Mesendoderm (in vitro differentiated cells): ENCODE results near the gene TREML2. TPM values are rescaled to one million over a fixed set of nuclear protein-coding genes. Genes with fewer than 3 reads are reported as not detected.
"Not testable (repeated sequence)": the region's sequence is repeated elsewhere in the genome, so short reads cannot be mapped to it uniquely, and the experiment has no call there.

ENCODE experiments used
- DNase-seq: peaks from one replicate; pipeline ENCODE4 v3.0.0; 2013
- H2AK5ac ChIP-seq: 2 replicates; pipeline ENCODE4 v1.6.1; 2013; ENCODE audit warnings: low read length, inconsistent platforms
- H2BK120ac ChIP-seq: 2 replicates; pipeline ENCODE4 v1.6.1; 2013; ENCODE audit warnings: low read depth, mild to moderate bottlenecking, low read length, moderate library complexity, mixed read lengths
- H2BK15ac ChIP-seq: replicated peaks from 2 replicates; pipeline ENCODE4 v1.6.1; 2013; ENCODE audit warnings: low read depth, mild to moderate bottlenecking, moderate library complexity
- H2BK5ac ChIP-seq: 2 replicates; pipeline ENCODE4 v1.6.1; 2013; ENCODE audit warnings: low read length, inconsistent platforms
- H3K18ac ChIP-seq: 2 replicates; pipeline ENCODE4 v1.6.1; 2013; ENCODE audit warnings: mild to moderate bottlenecking, low read length, mixed read lengths
- H3K23ac ChIP-seq: one replicate; pipeline ENCODE4 v1.6.1; 2013; ENCODE audit warnings: low read length
- H3K27ac ChIP-seq: 2 replicates; pipeline ENCODE4 v1.5.1; 2013; ENCODE audit warnings: low read depth, mild to moderate bottlenecking, inconsistent platforms, low read length, moderate library complexity
- H3K27me3 ChIP-seq: 2 replicates; pipeline ENCODE4 v1.6.1; 2013; ENCODE audit warnings: low read length, control low read depth, mild to moderate bottlenecking, inconsistent platforms; ENCODE audit not compliant: insufficient read depth, poor library complexity
- H3K36me3 ChIP-seq: 2 replicates; pipeline ENCODE4 v1.6.1; 2013; ENCODE audit warnings: low read length, inconsistent platforms; ENCODE audit not compliant: control insufficient read depth, insufficient read depth
- H3K4ac ChIP-seq: one replicate; pipeline ENCODE4 v1.6.1; 2013; ENCODE audit warnings: low read depth, mild to moderate bottlenecking, low read length, moderate library complexity
- H3K4me1 ChIP-seq: 2 replicates; pipeline ENCODE4 v1.6.1; 2013; ENCODE audit warnings: low read depth, low read length, inconsistent platforms; ENCODE audit not compliant: control insufficient read depth
- H3K4me2 ChIP-seq: 2 replicates; pipeline ENCODE4 v1.6.1; 2013; ENCODE audit warnings: low read length
- H3K4me3 ChIP-seq: 2 replicates; pipeline ENCODE4 v1.5.1; 2013; ENCODE audit warnings: mild to moderate bottlenecking, low read length
- H3K56ac ChIP-seq: one replicate; pipeline ENCODE4 v1.6.1; 2013; ENCODE audit warnings: low read length
- H3K79me1 ChIP-seq: 2 replicates; pipeline ENCODE4 v1.6.1; 2013; ENCODE audit warnings: low read length, inconsistent platforms
- H3K79me2 ChIP-seq: 2 replicates; pipeline ENCODE4 v1.6.1; 2013; ENCODE audit warnings: mild to moderate bottlenecking, low read length; ENCODE audit not compliant: control insufficient read depth, insufficient read depth
- H3K9ac ChIP-seq: 2 replicates; pipeline ENCODE4 v1.6.1; 2013; ENCODE audit warnings: low read length, inconsistent platforms
- H4K5ac ChIP-seq: one replicate; pipeline ENCODE4 v1.6.1; 2013; ENCODE audit warnings: low read length
- H4K8ac ChIP-seq: one replicate; pipeline ENCODE4 v1.6.1; 2013; ENCODE audit warnings: low read depth, mild to moderate bottlenecking, control low read depth, low read length, moderate library complexity
- WGBS: extraction: QIAGEN DNeasy Blood & Tissue Kit; methylation state at CpG from one replicate; pipeline ENCODE4 v1.1.7; 2013; ENCODE audit warnings: low lambda C conversion rate, missing lambda C conversion rate; ENCODE audit not compliant: insufficient coverage; ENCODE audit errors: extremely low coverage; 5-methylcytosine and 5-hydroxymethylcytosine counted together
- polyA plus RNA-seq, 2 experiments: library from polyadenylated mRNA; stranded (reverse); fragments of 200-250 nt; gene quantifications; one replicate each; pipeline ENCODE4 v1.2.3, GENCODE V29; 2013

Gene TREML2, protein sequence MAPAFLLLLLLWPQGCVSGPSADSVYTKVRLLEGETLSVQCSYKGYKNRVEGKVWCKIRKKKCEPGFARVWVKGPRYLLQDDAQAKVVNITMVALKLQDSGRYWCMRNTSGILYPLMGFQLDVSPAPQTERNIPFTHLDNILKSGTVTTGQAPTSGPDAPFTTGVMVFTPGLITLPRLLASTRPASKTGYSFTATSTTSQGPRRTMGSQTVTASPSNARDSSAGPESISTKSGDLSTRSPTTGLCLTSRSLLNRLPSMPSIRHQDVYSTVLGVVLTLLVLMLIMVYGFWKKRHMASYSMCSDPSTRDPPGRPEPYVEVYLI
- polyA plus RNA-seq (2013, experiment 1 of 2), result 0.48 TPM
- polyA plus RNA-seq (2013, experiment 2 of 2), result 0.46 TPM

DNA sequence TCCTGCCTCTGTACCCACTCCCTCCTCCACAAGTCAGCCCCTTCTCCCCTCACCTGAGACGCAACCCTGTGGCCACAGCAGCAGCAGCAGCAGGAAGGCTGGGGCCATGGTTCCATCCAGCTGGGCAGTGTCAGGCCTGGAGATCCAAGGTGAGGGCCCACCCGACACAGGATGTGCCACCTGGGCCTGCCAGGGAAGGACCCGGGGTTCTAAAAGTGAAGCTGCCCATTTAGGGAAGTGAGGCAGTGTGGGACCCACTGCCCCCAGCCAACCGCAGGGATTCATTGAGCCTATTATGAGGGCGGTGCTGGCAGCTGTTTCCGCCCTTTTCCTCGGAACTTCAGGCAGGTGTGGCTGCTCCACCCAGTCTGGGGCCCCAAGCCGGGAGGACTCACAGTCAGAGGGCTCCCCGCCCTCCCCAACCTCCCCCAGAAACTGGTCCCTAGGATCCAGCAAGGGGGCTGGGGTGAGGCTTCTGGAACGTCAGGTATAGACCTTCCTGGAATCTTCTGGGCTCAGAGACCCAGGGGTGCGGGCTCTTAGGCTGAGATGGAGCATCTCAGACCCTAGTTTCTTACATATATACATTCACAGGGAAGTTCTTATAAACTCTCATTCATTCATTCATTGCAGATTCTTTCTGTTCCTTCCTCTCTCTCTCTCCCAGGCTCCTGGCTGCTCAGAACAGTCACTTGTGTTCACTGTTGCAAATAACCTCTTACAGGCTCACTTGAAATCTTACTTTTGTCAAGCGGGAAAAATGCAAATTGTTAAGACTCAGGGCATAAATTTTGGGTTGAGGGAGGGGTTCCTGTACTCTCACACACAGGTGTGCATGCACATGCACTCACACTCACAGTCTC is at the start of gene TREML2:
TREML2 (minus strand) TSS at position 249 of the 863 bp plus-strand sequence; CDS start at position 108, 141 bp downstream.
- H3K27me3 ChIP-seq, result no peaks in the 10 kb centered on the region
- H3K9ac ChIP-seq, result no peak within 1 kb of the TSS
- H3K79me1 ChIP-seq, result no peaks in the 10 kb centered on the region
- H3K56ac ChIP-seq, result peak within 1 kb of the TSS; percentile 22
- no peak within 1 kb of the TSS for H3K18ac ChIP-seq
- WGBS, result no CpG with 5 or more reads among the region's 12 CpGs
- no peaks in the 10 kb centered on the region for H3K36me3 ChIP-seq
- H3K79me2 ChIP-seq, result no peaks in the 10 kb centered on the region
- no peak within 1 kb of the TSS for H2AK5ac ChIP-seq
- H4K5ac ChIP-seq, result no peak within 1 kb of the TSS
- no peak within 1 kb of the TSS for H2BK120ac ChIP-seq
- no peak for DNase-seq
- H3K23ac ChIP-seq, result no peak within 1 kb of the TSS
- no peak within 1 kb of the TSS for H3K4ac ChIP-seq
- H2BK15ac ChIP-seq, result no peak within 1 kb of the TSS
- H3K4me2 ChIP-seq, result no peak within 1 kb of the TSS
- H3K27ac ChIP-seq, result no peak within 1 kb of the TSS
- H4K8ac ChIP-seq, result no peak within 1 kb of the TSS
- H3K4me1 ChIP-seq, result peaks cover 7% of the 10 kb centered on the region
- no peak within 1 kb of the TSS for H3K4me3 ChIP-seq
- H2BK5ac ChIP-seq, result no peak within 1 kb of the TSS

DNA sequence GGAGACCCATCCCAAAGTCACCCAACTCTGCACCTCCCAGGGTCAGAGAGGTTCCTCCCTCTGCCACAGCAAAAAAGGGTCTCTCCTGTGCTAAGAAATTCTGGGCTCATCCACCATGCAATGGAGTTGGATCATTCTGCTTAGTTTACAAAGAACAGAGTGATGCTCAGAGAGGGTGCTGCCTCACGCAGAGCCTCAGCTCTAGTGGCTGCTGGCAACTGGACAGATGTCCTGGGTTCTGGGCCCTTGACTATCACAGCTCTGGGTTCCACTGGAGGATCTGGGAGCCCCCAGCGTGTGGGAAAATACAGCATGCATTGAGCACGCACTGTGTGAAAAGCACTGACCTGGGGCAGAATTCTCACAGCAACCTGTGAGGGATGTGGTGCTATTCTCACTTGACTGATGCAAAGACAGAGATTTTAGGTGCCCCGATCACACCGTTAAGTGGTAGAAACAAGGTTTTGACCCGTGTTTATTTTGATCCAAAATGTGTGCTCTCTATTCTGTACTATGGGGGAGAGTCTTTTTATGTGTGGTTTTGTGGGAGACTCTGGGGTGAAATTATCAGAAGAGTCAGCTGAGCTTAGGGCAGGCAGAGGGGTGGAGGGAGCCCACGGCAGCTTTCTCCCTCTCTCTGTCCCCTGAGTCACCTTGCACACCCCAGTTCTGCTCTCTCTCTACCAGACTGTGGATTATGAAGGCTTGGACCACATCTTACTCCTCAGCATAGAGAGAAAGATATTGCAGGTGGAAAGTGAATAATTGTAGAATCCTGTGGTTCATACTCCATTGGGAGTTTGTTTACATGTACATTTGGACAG is 47.1 kb upstream of the TREML2 start:
- Histone ChIP-seq H3K4me3 (no peak overlapping the region), H3K18ac (no peak overlapping the region), H3K56ac (no peak overlapping the region), H3K9ac (no peak overlapping the region), H3K79me1 (no peaks in the 10 kb centered on the region), H4K5ac (no peak overlapping the region), H3K27ac (no peak overlapping the region), H3K36me3 (no peaks in the 10 kb centered on the region), H3K4ac (no peak overlapping the region), H3K4me2 (no peak overlapping the region), H3K79me2 (no peaks in the 10 kb centered on the region), H3K23ac (no peak overlapping the region), H2BK15ac (no peak overlapping the region), H3K27me3 (no peaks in the 10 kb centered on the region), H2BK5ac (no peak overlapping the region), H2AK5ac (no peak overlapping the region), H3K4me1 (no peaks in the 10 kb centered on the region), H2BK120ac (no peak overlapping the region), H4K8ac (no peak overlapping the region)
- DNase-seq, result no peak
- no CpG with 5 or more reads among the region's 7 CpGs for WGBS

DNA sequence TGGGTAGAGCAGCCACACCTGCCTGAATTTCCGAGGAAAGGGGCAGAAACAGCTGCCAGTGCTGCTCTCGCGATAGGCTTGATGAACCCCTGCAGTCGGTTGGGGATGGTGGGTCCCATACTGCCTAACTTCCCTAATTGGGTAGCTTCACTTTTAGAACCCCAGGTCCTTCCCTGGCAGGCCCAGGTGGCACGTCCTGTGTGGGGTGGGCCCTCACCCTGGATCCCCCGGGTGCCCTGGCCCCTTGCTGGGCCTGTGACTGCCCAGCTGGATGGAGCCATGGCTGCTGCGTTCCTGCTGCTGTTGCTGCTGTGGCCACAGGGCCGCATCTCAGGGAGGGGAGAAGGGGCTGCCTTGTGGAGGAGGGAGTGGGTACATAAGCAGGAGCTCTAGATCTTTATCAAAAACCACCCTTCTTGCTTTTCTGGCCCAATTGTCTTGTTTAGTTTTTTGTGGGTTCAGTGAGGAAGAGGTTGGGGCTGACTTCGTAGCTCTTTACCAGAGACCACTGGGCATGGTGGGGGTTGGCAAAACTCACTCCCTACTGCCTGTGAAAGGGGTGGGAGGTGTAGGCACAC is 46.4 kb upstream of the TREML2 start:
- no peaks in the 10 kb centered on the region for H3K79me1 ChIP-seq
- H3K79me2 ChIP-seq, result no peaks in the 10 kb centered on the region
- no peaks in the 10 kb centered on the region for H3K4me1 ChIP-seq
- H3K4ac ChIP-seq, result no peak overlapping the region
- no peak overlapping the region for H3K4me2 ChIP-seq
- no peak overlapping the region for H3K27ac ChIP-seq
- no peak overlapping the region for H2BK5ac ChIP-seq
- no peak for DNase-seq
- no peak overlapping the region for H3K23ac ChIP-seq
- H4K8ac ChIP-seq, result no peak overlapping the region
- H3K4me3 ChIP-seq, result no peak overlapping the region
- no peak overlapping the region for H2AK5ac ChIP-seq
- H4K5ac ChIP-seq, result no peak overlapping the region
- H3K18ac ChIP-seq, result no peak overlapping the region
- H2BK15ac ChIP-seq, result no peak overlapping the region
- H3K9ac ChIP-seq, result no peak overlapping the region
- no peak overlapping the region for H3K56ac ChIP-seq
- no peak overlapping the region for H2BK120ac ChIP-seq
- no peaks in the 10 kb centered on the region for H3K36me3 ChIP-seq
- H3K27me3 ChIP-seq, result no peaks in the 10 kb centered on the region
- WGBS, result no CpG with 5 or more reads among the region's 9 CpGs

DNA sequence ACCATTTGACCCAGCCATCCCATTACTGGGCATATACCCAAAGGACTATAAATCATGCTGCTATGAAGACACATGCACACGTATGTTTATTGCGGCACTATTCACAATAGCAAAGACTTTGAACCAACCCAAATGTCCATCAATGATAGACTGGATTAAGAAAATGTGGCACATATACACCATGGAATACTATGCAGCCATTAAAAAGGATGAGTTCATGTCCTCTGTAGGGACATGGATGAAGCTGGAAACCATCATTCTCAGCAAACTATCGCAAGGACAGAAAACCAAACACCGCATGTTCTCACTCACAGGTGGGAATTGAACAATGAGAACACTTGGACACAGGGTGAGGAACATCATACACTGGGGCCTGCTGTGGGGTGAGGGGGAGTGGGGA is 45.6 kb upstream of the TREML2 start:
- not testable (repeated sequence) for H3K79me2 ChIP-seq, H4K8ac ChIP-seq, H3K79me1 ChIP-seq, H3K56ac ChIP-seq, H3K18ac ChIP-seq, H2BK5ac ChIP-seq, H2BK120ac ChIP-seq, H3K23ac ChIP-seq, H3K4me1 ChIP-seq, H3K9ac ChIP-seq, H3K4me3 ChIP-seq, H3K4ac ChIP-seq, DNase-seq, H3K4me2 ChIP-seq, H3K27ac ChIP-seq, H3K36me3 ChIP-seq, H2BK15ac ChIP-seq, H2AK5ac ChIP-seq, H4K5ac ChIP-seq, H3K27me3 ChIP-seq
- WGBS, result no CpG with 5 or more reads among the region's 4 CpGs

DNA sequence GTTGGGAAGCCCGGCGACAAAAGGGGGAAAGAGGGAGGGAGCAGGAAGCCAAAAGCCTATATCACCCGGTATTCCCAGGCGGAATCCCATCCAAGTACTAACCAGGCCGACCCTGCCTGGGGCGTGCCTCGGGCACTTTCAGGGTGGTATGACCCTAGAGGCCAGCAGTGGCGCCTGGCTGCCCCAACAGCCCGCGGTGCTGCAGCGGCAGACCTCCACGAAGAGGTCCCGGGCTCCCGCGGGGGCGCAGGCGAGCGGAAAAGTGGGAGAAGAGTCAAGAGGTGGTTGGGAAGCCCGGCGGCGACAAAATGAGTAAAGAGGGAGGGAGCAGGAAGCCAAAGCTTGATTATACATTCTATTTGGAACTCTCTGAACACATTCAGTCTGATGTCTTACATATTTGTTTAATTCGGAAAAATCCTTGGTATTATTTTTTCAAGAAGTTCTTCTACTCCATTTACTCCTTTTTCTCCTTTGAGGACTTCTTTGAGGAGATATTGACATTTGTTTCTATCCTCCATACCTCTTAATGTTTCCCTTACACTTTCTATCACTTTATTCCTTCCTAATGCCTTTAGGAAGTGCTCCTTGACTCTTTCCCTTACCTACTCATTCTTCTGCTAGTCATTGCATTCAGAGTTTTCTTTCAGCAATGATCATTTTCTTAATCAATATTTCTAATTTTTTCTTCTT is 38.7 kb upstream of the TREML2 start:
- Histone ChIP-seq H3K56ac (peak overlapping the region; percentile 58), H2AK5ac (no peak overlapping the region), H3K9ac (peak overlapping the region; percentile 59), H3K4me3 (peak overlapping the region; percentile 4), H3K36me3 (no peaks in the 10 kb centered on the region), H3K18ac (no peak overlapping the region), H4K5ac (no peak overlapping the region), H3K27me3 (no peaks in the 10 kb centered on the region), H3K79me1 (no peaks in the 10 kb centered on the region), H3K79me2 (no peaks in the 10 kb centered on the region), H3K23ac (no peak overlapping the region), H2BK15ac (no peak overlapping the region), H4K8ac (no peak overlapping the region), H3K4me1 (no peaks in the 10 kb centered on the region), H3K4me2 (peak overlapping the region; percentile 25), H2BK120ac (no peak overlapping the region), H3K27ac (no peak overlapping the region), H3K4ac (no peak overlapping the region), H2BK5ac (no peak overlapping the region)
- no CpG with 5 or more reads among the region's 22 CpGs for WGBS
- peak; percentile 65 for DNase-seq
